Fibroblast of skin of back (primary cell): ENCODE measurements around the gene C3orf22. TPM values are rescaled to one million over a fixed set of nuclear protein-coding genes. Genes with fewer than 3 reads are reported as not detected.
"Not testable (repeated sequence)": the region's sequence is repeated elsewhere in the genome, so short reads cannot be mapped to it uniquely, and the experiment has no call there.

ENCODE experiments used
- DNase-seq: peaks from one replicate; pipeline ENCODE4 v3.0.0-alpha.2; 2013
- polyA plus RNA-seq, 2 experiments: library from polyadenylated mRNA; unstranded; fragments of 120-200 nt; gene quantifications; one replicate each; pipeline ENCODE4 v1.2.1, GENCODE V29; 2013; ENCODE audit not compliant: insufficient read length in 2 of 2

C3orf22 gene, protein sequence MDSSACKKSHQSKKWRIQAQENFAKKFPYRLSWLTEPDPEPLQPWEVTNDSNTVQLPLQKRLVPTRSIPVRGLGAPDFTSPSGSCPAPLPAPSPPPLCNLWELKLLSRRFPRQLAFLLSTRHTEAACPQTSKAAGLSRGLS
- polyA plus RNA-seq (2013, experiment 1 of 2; ENCODE audit: insufficient read length) = not detected
- not detected for polyA plus RNA-seq (2013, experiment 2 of 2; ENCODE audit: insufficient read length)

GRCh38 chr3:126558336-126559071 lies at the start of gene C3orf22:
TSS of gene C3orf22 (minus strand) at chr3:126558932. CDS start at chr3:126553390, 5,542 bp downstream.
- DNase-seq = no peak

DNA sequence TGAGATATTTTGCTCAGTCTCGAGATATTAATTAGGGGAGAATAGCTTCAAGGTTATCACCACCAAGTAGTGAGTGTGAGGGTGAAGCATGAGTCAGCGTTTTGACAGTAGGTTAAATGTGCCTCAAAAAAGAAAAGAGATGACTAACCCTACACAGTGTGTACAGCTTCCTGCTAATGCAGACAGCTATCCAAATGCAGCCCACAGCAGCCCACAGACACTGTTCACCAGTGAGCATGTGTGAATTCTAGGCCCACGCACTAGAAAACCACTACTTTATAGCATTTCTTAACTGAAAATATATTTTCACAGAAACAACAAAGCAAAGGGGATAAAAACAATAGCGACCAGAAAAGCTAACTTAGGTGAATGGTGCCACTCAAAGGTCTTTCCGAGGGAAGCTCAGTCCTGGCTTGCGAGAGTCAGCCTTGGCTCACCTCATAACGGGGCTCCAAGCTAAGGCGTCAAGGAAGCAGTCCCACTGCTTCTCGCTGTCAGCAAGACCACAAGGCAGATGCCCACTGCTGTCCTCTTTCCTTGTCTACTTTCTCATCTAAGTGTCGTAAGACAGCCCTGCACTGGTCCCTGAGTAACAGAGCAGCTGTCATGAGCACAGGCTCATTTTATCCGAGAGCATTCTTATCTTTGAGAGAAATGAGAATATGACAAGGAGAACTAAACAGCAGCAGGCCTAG lies 48.6 kb upstream of the C3orf22 start:
- peak; percentile 55 for DNase-seq

- no peak for DNase-seq
Observed at GRCh38 chr3:126606001-126606400, 47.3 kb upstream of the C3orf22 start.

- DNase-seq = no peak
Observed at GRCh38 chr3:126604691-126605090, 46.0 kb upstream of the C3orf22 start.

- no peak for DNase-seq
Observed at GRCh38 chr3:126599101-126599500, 40.4 kb upstream of the C3orf22 start.

DNA sequence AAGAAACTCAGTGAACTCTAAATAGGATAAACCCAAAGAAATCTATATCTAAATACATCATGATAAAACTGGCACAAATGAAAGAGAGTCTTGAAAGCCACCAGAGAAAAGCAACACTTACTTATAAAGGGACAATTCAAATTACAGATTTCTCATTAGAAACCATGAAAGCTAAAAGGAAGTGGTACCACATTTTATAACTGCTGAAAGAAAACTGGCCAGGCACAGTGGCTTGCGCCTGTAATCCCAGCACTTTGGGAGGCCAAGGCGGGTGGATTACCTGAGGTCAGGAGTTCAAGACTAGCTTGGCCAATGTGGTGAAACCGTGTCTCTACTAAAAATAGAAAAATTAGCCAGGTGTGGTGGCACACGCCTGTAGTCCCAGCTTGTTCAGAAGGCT lies 36.7 kb upstream of the C3orf22 start:
- DNase-seq = not testable (repeated sequence)

DNA sequence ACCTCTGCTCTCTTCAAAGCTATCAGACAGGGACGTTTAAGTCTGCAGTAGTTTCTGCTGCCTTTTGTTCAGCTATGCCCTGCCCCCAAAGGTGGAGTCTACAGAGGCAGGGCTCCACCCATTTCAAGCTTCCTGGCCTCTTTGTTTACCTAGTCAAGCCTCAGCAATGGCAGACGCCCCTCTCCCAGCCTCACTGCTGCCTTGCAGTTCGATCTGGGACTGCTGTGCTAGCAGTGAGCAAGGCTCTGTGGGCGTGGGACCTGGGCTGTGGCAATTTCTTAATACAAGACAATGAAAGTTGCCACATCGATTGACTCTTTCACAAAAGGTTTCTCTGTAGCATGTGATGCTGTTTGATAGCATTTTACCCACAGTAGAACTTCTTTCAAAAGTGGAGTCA lies 32.8 kb upstream of the C3orf22 start:
- not testable (repeated sequence) for DNase-seq

DNA sequence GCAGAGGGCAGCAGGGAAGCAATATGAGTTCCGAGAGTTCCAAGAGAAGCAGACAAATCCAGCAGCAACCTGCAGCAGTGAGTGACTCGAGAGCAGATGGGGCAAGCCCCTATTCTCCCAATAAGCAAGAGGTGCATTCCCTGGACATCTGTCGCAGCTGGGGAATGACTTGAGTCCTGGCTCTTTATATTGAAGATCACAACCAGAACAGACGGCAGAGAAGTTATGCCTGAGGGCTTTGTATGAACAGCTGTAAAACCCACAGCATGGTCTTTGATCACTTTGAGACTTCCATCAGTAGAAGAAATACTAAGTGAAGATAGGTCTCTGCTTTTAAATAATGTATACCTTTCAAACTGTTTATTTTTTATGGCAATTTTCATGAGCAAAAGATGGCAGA lies 23.6 kb upstream of the C3orf22 start:
- DNase-seq = no peak

DNA sequence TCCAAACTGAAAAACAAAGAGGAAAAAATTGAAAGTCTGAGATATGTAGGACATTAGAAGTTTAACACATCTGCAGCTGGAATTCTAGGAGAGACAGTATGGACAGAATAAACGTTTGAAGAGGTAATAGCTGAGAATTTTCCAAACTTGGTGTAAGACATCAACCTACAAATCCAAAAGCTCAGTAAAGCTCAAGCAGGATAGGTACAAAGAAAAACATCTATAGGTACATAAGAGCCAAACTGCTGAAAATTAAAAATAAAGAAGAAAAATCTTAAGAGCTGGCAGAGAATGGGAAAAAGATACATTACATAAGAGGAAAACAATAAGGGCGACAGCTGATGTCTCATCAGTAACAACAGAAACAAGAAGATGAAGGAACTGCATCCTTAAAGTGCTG lies 22.8 kb upstream of the C3orf22 start:
- no peak for DNase-seq

DNA sequence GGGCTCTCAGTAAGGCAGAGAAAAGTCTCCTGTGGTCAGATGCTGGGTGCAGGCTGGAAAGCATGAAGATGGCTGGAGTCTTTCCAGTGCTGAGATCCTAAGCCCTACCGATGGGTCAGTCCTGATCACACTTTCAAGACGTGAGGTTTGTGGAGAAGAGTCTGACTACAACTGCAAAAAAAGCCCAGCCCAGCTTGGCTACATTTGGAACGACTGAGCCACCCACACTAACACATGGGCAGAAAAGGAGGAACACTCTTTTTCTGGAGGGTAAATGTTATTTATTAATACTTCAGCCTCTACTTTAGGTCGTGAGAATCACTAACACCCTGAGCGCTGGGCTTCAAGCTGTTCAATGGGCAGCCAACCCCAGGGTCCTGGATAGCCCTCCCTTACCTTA lies 22.0 kb upstream of the C3orf22 start:
- no peak for DNase-seq

DNA sequence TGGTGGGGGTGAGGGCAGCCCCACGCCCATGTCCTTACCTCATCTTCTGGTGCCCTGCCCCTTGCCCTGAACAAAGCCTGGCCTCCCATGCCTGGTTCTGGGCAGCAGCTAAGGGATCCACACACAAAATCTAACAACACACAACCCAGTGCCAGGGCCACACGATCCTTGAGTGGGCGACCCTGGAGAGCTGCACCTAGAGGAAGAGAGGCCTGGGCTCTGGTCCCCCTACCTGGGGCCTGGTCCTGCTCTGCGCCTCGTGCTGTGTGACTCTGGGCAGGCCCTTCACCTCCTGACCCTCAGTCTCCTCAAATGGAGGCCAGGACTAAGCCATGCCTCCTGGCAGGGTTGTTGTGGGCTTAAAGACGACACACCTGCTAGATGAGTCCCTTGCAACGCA lies 20.0 kb upstream of the C3orf22 start:
- no peak for DNase-seq

DNA sequence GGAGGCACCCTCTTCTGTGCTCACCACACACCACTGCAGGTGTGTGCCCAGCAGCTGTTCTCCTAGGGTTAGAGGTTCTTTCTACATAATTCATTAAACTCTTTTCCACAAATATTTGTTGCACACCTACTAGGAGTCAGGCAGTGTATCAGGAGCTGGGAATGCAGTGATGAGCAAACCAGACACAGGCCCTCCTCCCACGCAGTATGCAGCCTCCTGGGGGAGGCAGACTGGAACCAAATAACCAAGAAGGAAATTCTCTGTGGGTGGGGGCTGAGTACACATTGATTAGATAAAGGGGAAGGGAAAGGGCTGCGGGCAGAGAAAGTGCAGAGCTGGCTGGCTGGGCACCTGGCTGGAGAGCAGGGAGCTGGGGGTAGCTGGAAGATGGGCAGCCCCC lies 18.5 kb upstream of the C3orf22 start:
- no peak for DNase-seq

GRCh38 chr3:126573492-126574117 lies 14.9 kb upstream of the C3orf22 start:
- DNase-seq = no peak

DNA sequence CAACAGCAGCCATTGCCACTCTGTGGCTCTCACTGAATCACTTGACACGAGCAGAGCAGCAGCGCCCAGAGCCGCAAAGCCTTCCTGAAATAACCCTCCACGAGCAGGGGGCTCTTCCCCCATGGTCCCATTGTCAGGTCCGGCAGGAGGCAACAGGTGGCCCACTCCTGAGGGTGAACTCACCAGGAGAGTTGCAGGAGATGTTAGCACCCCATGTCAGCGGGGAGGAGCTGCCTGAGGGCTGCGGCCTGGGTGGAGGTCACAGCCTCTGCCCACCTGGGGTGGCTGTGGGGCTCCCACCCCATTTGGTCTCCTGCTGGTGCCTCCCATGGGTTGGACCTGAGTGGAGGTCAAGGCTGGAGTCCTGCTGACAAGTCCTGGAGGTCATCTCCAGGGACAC lies 12.3 kb upstream of the C3orf22 start:
- DNase-seq = no peak

GRCh38 chr3:126570103-126570541 lies 11.4 kb upstream of the C3orf22 start:
- DNase-seq = no peak

DNA sequence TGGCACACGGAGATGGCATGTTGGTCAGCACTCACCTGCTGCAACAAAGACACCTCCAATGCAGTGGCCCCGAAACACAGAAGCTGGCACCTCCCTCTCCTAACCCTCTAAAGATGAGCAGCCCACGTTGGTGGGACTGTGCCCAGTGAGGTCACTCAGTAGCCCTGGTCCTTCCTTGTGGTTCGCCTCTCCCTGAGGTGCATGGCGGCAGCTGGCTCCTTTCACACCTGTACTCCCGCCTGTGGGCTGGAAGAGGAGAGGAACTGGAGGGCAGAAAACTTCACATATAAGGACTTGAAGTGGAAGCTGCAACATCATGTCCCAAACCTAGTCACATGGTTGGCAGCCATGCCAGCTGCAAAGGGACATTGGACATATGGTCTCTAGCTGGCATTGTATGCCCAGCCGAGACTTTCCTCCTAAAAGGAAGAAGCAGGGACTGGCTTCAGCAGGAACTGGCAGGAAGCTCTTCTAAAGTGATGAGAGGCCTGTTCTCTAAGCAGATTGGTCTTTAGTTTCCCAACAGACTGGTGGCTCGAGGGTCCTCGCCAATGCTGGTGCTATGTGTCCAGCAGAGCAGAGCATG lies 10.8 kb upstream of the C3orf22 start:
- no peak for DNase-seq

DNA sequence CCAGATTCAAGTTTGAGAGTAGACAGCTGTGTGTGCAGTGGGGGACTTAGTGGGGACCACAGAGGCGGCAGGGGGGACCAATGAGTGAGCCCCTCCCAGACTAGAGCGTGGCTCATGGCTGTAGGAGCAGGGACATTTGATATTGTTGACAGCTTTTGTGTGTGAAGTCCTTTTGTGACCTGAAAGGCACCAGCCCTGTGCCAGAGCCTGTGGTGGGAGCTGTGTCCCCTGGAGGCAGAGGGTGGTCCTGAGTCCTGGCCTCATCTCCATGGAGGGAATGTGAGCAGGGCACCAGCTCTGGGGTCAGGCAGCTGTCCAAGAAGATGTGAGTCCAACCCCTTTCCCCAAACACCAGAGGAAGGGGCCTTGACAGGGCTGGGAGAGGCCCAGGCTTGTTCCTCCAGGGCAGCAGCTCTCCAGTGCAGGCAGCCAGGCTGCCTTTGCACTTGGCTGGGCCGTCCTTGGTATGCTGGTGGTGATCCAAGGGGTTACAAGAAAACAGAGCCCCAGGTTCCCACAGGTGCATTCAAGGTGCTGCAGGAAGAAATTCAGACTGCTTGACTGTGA lies 10.1 kb upstream of the C3orf22 start:
- no peak for DNase-seq

GRCh38 chr3:126567696-126568438 lies 9.1 kb upstream of the C3orf22 start:
- no peak for DNase-seq

- no peak for DNase-seq
Observed at GRCh38 chr3:126562737-126563276, 4.1 kb upstream of the C3orf22 start.

GRCh38 chr3:126557761-126558160 lies 971 bp downstream of the C3orf22 start:
- no peak for DNase-seq

DNA sequence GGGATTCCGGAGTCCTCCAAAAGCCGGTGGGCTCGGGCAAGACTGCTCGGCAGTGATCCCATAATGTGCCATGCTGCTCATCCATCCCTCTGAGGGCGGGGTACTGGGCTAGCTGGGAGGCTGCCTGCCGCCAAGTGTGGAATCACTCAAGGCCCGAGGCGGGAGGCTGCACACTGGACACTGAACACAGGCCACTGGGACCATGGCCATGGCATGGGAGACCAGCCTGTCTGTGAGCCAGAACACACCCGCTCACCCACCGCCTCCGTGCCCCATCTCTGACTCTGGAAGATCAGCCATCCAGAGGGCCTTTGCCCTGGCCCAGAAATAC lies 1.4 kb downstream of the C3orf22 start:
- no peak for DNase-seq
